SK-N-SH (cell line): ENCODE data around the gene NEGR1. TPM values are rescaled to one million over a fixed set of nuclear protein-coding genes. Genes with fewer than 3 reads are reported as not detected.

ENCODE experiments used
- CTCF ChIA-PET: fragments of 300-600, 350-600 bp; formaldehyde crosslinking; extraction: SDS; loops from one replicate; lab custom pipeline; 2021; lab: Yijun Ruan, JAX
- POLR2A ChIA-PET: fragments of 350-600 bp; sonication (Branson Sonifier 250); formaldehyde crosslinking; extraction: SDS; loops from one replicate; lab custom pipeline; 2020; ENCODE audit warnings: antibody characterized with exemption, inconsistent platforms; lab: Yijun Ruan, JAX
- DNase-seq: peaks from one replicate; pipeline ENCODE4 v3.0.0; 2012
- H2AFZ ChIP-seq: fragments of 200-600 bp; sonication (generic); 2 replicates; pipeline ENCODE4 v1.8.1; 2016; ENCODE audit warnings: antibody characterized with exemption, mild to moderate bottlenecking, low read depth
- H3F3A ChIP-seq: fragments of 200-600 bp; sonication (generic); replicated peaks from 2 replicates; pipeline ENCODE3; 2016; ENCODE audit warnings: antibody characterized with exemption, mild to moderate bottlenecking; ENCODE audit not compliant: insufficient read depth
- H3K27ac ChIP-seq, 2 experiments: fragments of 200-500 bp in 1 of 2; fragments of 200-600 bp in 1 of 2; sonication (Bioruptor generic) in 1 of 2; sonication (generic), shearing (Covaris generic) in 1 of 2; 2 replicates each; pipeline versions ENCODE4 v1.5.1 to v1.6.1; 2014 to 2016; ENCODE audit warnings: low read depth in 2 of 2, inconsistent platforms in 1 of 2, low read length in 1 of 2, mild to moderate bottlenecking in 1 of 2, mixed read lengths in 1 of 2
- H3K27me3 ChIP-seq: fragments of 200-600 bp; sonication (generic), shearing (Covaris generic); 2 replicates; pipeline ENCODE4 v1.6.1; 2016; ENCODE audit warnings: mixed run types; ENCODE audit not compliant: insufficient read depth
- H3K36me3 ChIP-seq, 2 experiments: fragments of 200-500 bp in 1 of 2; fragments of 200-600 bp in 1 of 2; sonication (Bioruptor generic) in 1 of 2; sonication (generic) in 1 of 2; replicated peaks in 1 of 2; 2 replicates each; pipeline versions ENCODE3 to v1.5.1; 2014 to 2016; ENCODE audit warnings: low read length in 1 of 2, mild to moderate bottlenecking in 1 of 2; ENCODE audit not compliant: insufficient read depth in 2 of 2, control insufficient read depth in 1 of 2
- H3K4me1 ChIP-seq, 2 experiments: fragments of 200-500 bp in 1 of 2; fragments of 200-600 bp in 1 of 2; sonication (Bioruptor generic) in 1 of 2; sonication (generic), shearing (Covaris generic) in 1 of 2; 2 replicates each; pipeline versions ENCODE4 v1.5.1 to v1.6.1; 2014 to 2016; ENCODE audit warnings: low read depth in 1 of 2, low read length in 1 of 2, mixed run types in 1 of 2; ENCODE audit not compliant: insufficient read depth in 2 of 2, control insufficient read depth in 1 of 2
- H3K4me2 ChIP-seq: fragments of 200-600 bp; sonication (generic), shearing (Covaris generic); 2 replicates; pipeline ENCODE4 v1.6.1; 2017; ENCODE audit warnings: mixed run types
- H3K4me3 ChIP-seq, 2 experiments: fragments of 200-500 bp in 1 of 2; fragments of 200-600 bp in 1 of 2; sonication (Bioruptor generic) in 1 of 2; sonication (generic), shearing (Covaris generic) in 1 of 2; 2 replicates each; pipeline versions ENCODE4 v1.5.1 to v1.8.1; 2014 to 2016; ENCODE audit warnings: low read depth in 2 of 2, inconsistent platforms in 1 of 2, low read length in 1 of 2, mild to moderate bottlenecking in 1 of 2, mixed read lengths in 1 of 2, moderate library complexity in 1 of 2
- H3K79me2 ChIP-seq: fragments of 200-600 bp; sonication (generic); 2 replicates; pipeline ENCODE4 v1.8.1; 2017; ENCODE audit warnings: mild to moderate bottlenecking; ENCODE audit not compliant: insufficient read depth
- H3K9ac ChIP-seq: fragments of 200-600 bp; sonication (generic); 2 replicates; pipeline ENCODE4 v1.6.1; 2017; ENCODE audit warnings: mixed run types
- H3K9me2 ChIP-seq: fragments of 200-600 bp; sonication (generic); 2 replicates; pipeline ENCODE4 v1.6.1; 2017; ENCODE audit warnings: mixed run types
- H3K9me3 ChIP-seq: fragments of 200-600 bp; sonication (generic); 2 replicates; pipeline ENCODE4 v1.6.1; 2017; ENCODE audit warnings: mixed run types, mild to moderate bottlenecking, moderate library complexity
- H4K20me1 ChIP-seq: fragments of 200-600 bp; sonication (generic); 2 replicates; pipeline ENCODE4 v1.6.1; 2017; ENCODE audit warnings: mild to moderate bottlenecking, mixed run types; ENCODE audit not compliant: insufficient read depth
- CTCF ChIP-seq: fragments of 200-600 bp; sonication (generic); IDR thresholded peaks from 2 replicates; pipeline ENCODE4 v1.6.1; 2017; ENCODE audit warnings: antibody characterized with exemption, mild to moderate bottlenecking, moderate library complexity
- ELF1 ChIP-seq: IDR thresholded peaks from 2 replicates; pipeline ENCODE4 v1.4.0; 2012
- EZH2phosphoT487 ChIP-seq: fragments of 200-600 bp; sonication (generic); IDR thresholded peaks from 2 replicates; pipeline ENCODE4 v1.6.1; 2017; ENCODE audit warnings: low read depth, mixed run types, mild to moderate bottlenecking, antibody characterized with exemption, moderate library complexity, borderline replicate concordance
- FOXM1 ChIP-seq: IDR thresholded peaks from 2 replicates; pipeline ENCODE4 v1.4.0; 2012; ENCODE audit warnings: low read depth, mild to moderate bottlenecking
- IRF3 ChIP-seq: fragments of 150-350 bp; IDR thresholded peaks from 2 replicates; pipeline ENCODE4 v1.6.1; 2016; ENCODE audit warnings: mild to moderate bottlenecking, low read depth, low read length
- MAX ChIP-seq: IDR thresholded peaks from 2 replicates; pipeline ENCODE4 v1.4.0; 2012; ENCODE audit warnings: low read depth
- MXI1 ChIP-seq: IDR thresholded peaks from 2 replicates; pipeline ENCODE4 v1.6.1; 2012; ENCODE audit warnings: mild to moderate bottlenecking, low read depth, low read length, improper control_type of control experiment
- NRF1 ChIP-seq: IDR thresholded peaks from 2 replicates; pipeline ENCODE4 v1.6.1; 2012; ENCODE audit warnings: low read depth, mild to moderate bottlenecking, low read length
- PBX3 ChIP-seq: IDR thresholded peaks from 2 replicates; pipeline ENCODE4; 2012
- RCOR1 ChIP-seq: fragments of 150-350 bp; IDR thresholded peaks from 2 replicates; pipeline ENCODE4 v1.6.1; 2017; ENCODE audit warnings: antibody characterized with exemption, low read length
- REST ChIP-seq: IDR thresholded peaks from 2 replicates; pipeline ENCODE4 v1.6.1; 2012; ENCODE audit warnings: mild to moderate bottlenecking, low read depth, low read length, moderate library complexity
- RXRA ChIP-seq: IDR thresholded peaks from 2 replicates; pipeline ENCODE4 v1.4.0; 2012; ENCODE audit warnings: low read depth, mild to moderate bottlenecking, borderline replicate concordance
- SMC3 ChIP-seq: IDR thresholded peaks from 2 replicates; pipeline ENCODE4 v1.6.1; 2012; ENCODE audit warnings: low read depth, low read length, improper control_type of control experiment
- ZBTB33 ChIP-seq: IDR thresholded peaks from 2 replicates; pipeline ENCODE4 v1.4.0; 2012; ENCODE audit warnings: low read depth, borderline replicate concordance
- WGBS: methylation state at CpG from one replicate; pipeline ENCODE4 v1.1.6; 2017; ENCODE audit warnings: low lambda C conversion rate; 5-methylcytosine and 5-hydroxymethylcytosine counted together
- polyA plus RNA-seq, 3 experiments: library from polyadenylated mRNA; depleted of rRNA; stranded (reverse); fragments of >200 nt; gene quantifications; 2 replicates each; pipeline ENCODE4 v1.2.3, GENCODE V29; 2012

NEGR1 gene
- polyA plus RNA-seq, 1 of the 3 experiments (the other 2 are of a cell fraction) = 0.21 TPM

GRCh38 chr1:71967670-71968069, 314.7 kb downstream of the NEGR1 start:
- no peaks in the 10 kb centered on the region for H4K20me1 ChIP-seq
- no peaks in the 10 kb centered on the region for H3K36me3 ChIP-seq
- H3K4me1 ChIP-seq = no peaks in the 10 kb centered on the region
- no peaks in the 10 kb centered on the region for H3K9me3 ChIP-seq
- CTCF ChIA-PET = no interaction called here
- H3K27ac ChIP-seq = no peak overlapping the region
- POLR2A ChIA-PET = no interaction called here
- H2AFZ ChIP-seq = no peak overlapping the region
- H3K27me3 ChIP-seq = no peaks in the 10 kb centered on the region
- TF ChIP-seq SMC3 = no peak
- no peak for TF ChIP-seq FOXM1
- no peak for TF ChIP-seq CTCF
- no peak for TF ChIP-seq REST
- no peak for TF ChIP-seq MXI1
- TF ChIP-seq PBX3 = no peak
- TF ChIP-seq MAX = no peak
- no peak for DNase-seq
- WGBS = 59% methylated on average over 2 of the region's 2 CpGs
- H3K9me2 ChIP-seq = no peaks in the 10 kb centered on the region
- H3K9ac ChIP-seq = no peak overlapping the region
- no peaks in the 10 kb centered on the region for H3K79me2 ChIP-seq
- no peaks in the 10 kb centered on the region for H3F3A ChIP-seq
- no peak overlapping the region for H3K4me2 ChIP-seq
- no peak overlapping the region for H3K4me3 ChIP-seq

- Histone ChIP-seq H3K79me2 (no peaks in the 10 kb centered on the region), H3K4me2 (no peak overlapping the region), H3K9ac (no peak overlapping the region), H3K9me2 (no peaks in the 10 kb centered on the region), H3F3A (no peaks in the 10 kb centered on the region), H3K9me3 (no peaks in the 10 kb centered on the region), H3K27ac (no peak overlapping the region), H3K27me3 (no peaks in the 10 kb centered on the region), H4K20me1 (no peaks in the 10 kb centered on the region), H3K4me1 (no peaks in the 10 kb centered on the region), H3K36me3 (no peaks in the 10 kb centered on the region), H3K4me3 (no peak overlapping the region), H2AFZ (no peak overlapping the region)
- DNase-seq = no peak
- TF ChIP-seq NRF1 (no peak), ELF1 (no peak), RXRA (no peak), ZBTB33 (no peak), FOXM1 (no peak), EZH2phosphoT487 (no peak), IRF3 (no peak), RCOR1 (no peak), SMC3 (no peak)
- CTCF ChIA-PET = no interaction called here
- POLR2A ChIA-PET = no interaction called here
- 62% methylated on average over 6 of the region's 6 CpGs for WGBS
These were observed 318.2 kb downstream of the NEGR1 start for GRCh38 chr1:71964188-71964587.
